Mucosa of descending colon (tissue), 3 donors: Measurements from ENCODE around the gene GALNT13. TPM values are rescaled to one million over a fixed set of nuclear protein-coding genes. Genes with fewer than 3 reads are reported as not detected.

Experiments
- ATAC-seq: fragments of 200-7000 bp; cut with Tn5 transposase; one replicate; pipeline ENCODE4 v1.9.1; 2020; ENCODE audit warnings: mild to moderate bottlenecking, moderate library complexity
- DNase-seq, 3 donors: peaks; one replicate each; pipeline ENCODE4 v3.0.0-alpha.2; 2020
- H3K36me3 ChIP-seq: fragments of 200-600 bp; one replicate; pipeline ENCODE4 v1.8.0; 2021; ENCODE audit warnings: low read depth, mild to moderate bottlenecking
- H3K4me1 ChIP-seq: fragments of 200-600 bp; one replicate; pipeline ENCODE4 v1.8.0; 2021; ENCODE audit warnings: low read depth, mild to moderate bottlenecking
- H3K4me3 ChIP-seq: fragments of 200-600 bp; one replicate; pipeline ENCODE4 v1.8.0; 2021; ENCODE audit warnings: mild to moderate bottlenecking
- H3K9me3 ChIP-seq: fragments of 200-600 bp; one replicate; pipeline ENCODE4 v1.8.0; 2021; ENCODE audit warnings: mild to moderate bottlenecking
- CTCF ChIP-seq: fragments of 200-600 bp; IDR thresholded peaks from one replicate; pipeline ENCODE4 v1.8.0; 2022; ENCODE audit warnings: antibody characterized with exemption, mild to moderate bottlenecking
- intact Hi-C, 2 donors: fragments of 100-400 bp; cut with DNase I in 1 of 2; cut with micrococcal nuclease in 1 of 2; formaldehyde crosslinking; loops; one replicate each; pipeline versions ENCODE4 v1.11.0 to v1.11.1; 2022; cut with DNase I, micrococcal nuclease
- total RNA-seq, 3 donors: library from RNA; stranded (reverse); fragmentation: NEBNext Ultra II Directional in 2 of 3; extraction: Animal tissue kit (Norgen Biotek cat#: 25700) in 2 of 3; gene quantifications; one replicate each; pipeline versions ENCODE4 v1.2.1 to v1.2.4, GENCODE V29; 2021 to 2023
- donor health status: DM: no; HTN: no; CAD: no; lungs with moderate emphysema.
- donor health status: DM: no; HTN: no; CAD: no.
- donor health status: DM: no; HTN: yes; CAD: no.

The GALNT13 gene
- total RNA-seq, 3 donors from 2014 or later: 0.23 to 1.5 (median 1.0) TPM

GRCh38 chr2:154381931-154382794 lies 510.4 kb downstream of the GALNT13 start:
- intact Hi-C loops: no loop called here
- no peak for DNase-seq
- Histone ChIP-seq H3K36me3 (no peaks in the 10 kb centered on the region), H3K4me1 (no peaks in the 10 kb centered on the region), H3K9me3 (no peaks in the 10 kb centered on the region), H3K4me3 (no peak overlapping the region)
- no peak for ATAC-seq
- no peak for TF ChIP-seq CTCF

GRCh38 chr2:154386186-154386585 lies 514.5 kb downstream of the GALNT13 start:
- no peak for DNase-seq
- Histone ChIP-seq H3K4me1 (no peaks in the 10 kb centered on the region), H3K4me3 (no peak overlapping the region), H3K36me3 (no peaks in the 10 kb centered on the region), H3K9me3 (peaks cover 3% of the 10 kb centered on the region)
- intact Hi-C loops: no loop called here
- TF ChIP-seq CTCF: no peak
- no peak for ATAC-seq

GRCh38 chr2:154391051-154391450 lies 519.3 kb downstream of the GALNT13 start:
- no peaks in the 10 kb centered on the region for H3K4me1 ChIP-seq
- intact Hi-C loops: no loop called here
- ATAC-seq: no peak
- DNase-seq: no peak
- no peak overlapping the region for H3K4me3 ChIP-seq
- no peak for TF ChIP-seq CTCF
- H3K36me3 ChIP-seq: no peaks in the 10 kb centered on the region
- H3K9me3 ChIP-seq: peaks cover 3% of the 10 kb centered on the region

GRCh38 chr2:154392256-154392655 lies 520.5 kb downstream of the GALNT13 start:
- H3K36me3 ChIP-seq: no peaks in the 10 kb centered on the region
- intact Hi-C loops: no loop called here
- H3K9me3 ChIP-seq: peaks cover 3% of the 10 kb centered on the region
- H3K4me3 ChIP-seq: no peak overlapping the region
- ATAC-seq: no peak
- no peak for TF ChIP-seq CTCF
- no peak for DNase-seq
- H3K4me1 ChIP-seq: no peaks in the 10 kb centered on the region

- Histone ChIP-seq H3K4me1 (no peaks in the 10 kb centered on the region), H3K9me3 (peaks cover 3% of the 10 kb centered on the region), H3K36me3 (no peaks in the 10 kb centered on the region), H3K4me3 (no peak overlapping the region)
- intact Hi-C loops: no loop called here
- ATAC-seq: no peak
- no peak for TF ChIP-seq CTCF
- no peak for DNase-seq
Observed at GRCh38 chr2:154394600-154394999, 522.9 kb downstream of the GALNT13 start.
